ENCODE measurements around the gene SPINK6.

The SPINK6 gene

GRCh38 chr5:148224117-148224742, 21.4 kb downstream of the SPINK6 start:
- no peak for DNase-seq

GRCh38 chr5:148228392-148228984, 25.6 kb downstream of the SPINK6 start:
- DNase-seq, result no peak

- no peak for DNase-seq
Observed at GRCh38 chr5:148229840-148230239, 27.0 kb downstream of the SPINK6 start.

- no peak for DNase-seq
Observed at GRCh38 chr5:148230240-148230639, 27.4 kb downstream of the SPINK6 start.

GRCh38 chr5:148237785-148238417, 35.1 kb downstream of the SPINK6 start:
- DNase-seq, result no peak

GRCh38 chr5:148238418-148238794, 35.6 kb downstream of the SPINK6 start, which contains the start of gene MARCOL:
Gene MARCOL, plus strand, starts transcription at chr5:148238525. Its CDS starts 73 bp downstream, at chr5:148238598.
- no peak for DNase-seq

GRCh38 chr5:148248894-148249293, 46.1 kb downstream of the SPINK6 start:
- no peak for DNase-seq

GRCh38 chr5:148255456-148255855, 52.6 kb downstream of the SPINK6 start:
- DNase-seq, result no peak

GRCh38 chr5:148259288-148259687, 56.4 kb downstream of the SPINK6 start:
- no peak for DNase-seq

- DNase-seq, result no peak
Observed at GRCh38 chr5:148261221-148261620, 58.4 kb downstream of the SPINK6 start.

Measured in activated naive CD4-positive, alpha-beta T cell (primary cell).